Gastrocnemius medialis (tissue), 4 donors: Measurements from ENCODE around the gene C10orf90.

ENCODE experiments used
- CTCF ChIP-seq, 5 experiments: fragments of 450-650 bp in 3 of 5; fragments of 200-600 bp in 2 of 5; sonication (generic) in 2 of 5; IDR thresholded peaks in 4 of 5; conservative IDR thresholded peaks in 1 of 5; 1 replicate in 4 of 5; 2 replicates in 1 of 5; pipeline ENCODE4 v1.5.1; 2016 to 2019; ENCODE audit warnings: antibody characterized with exemption in 5 of 5, mild to moderate bottlenecking in 3 of 5, moderate library complexity in 3 of 5
- POLR2A ChIP-seq, 2 donors: fragments of 450-650 bp; IDR thresholded peaks; one replicate each; pipeline ENCODE4 v1.6.1; 2017; ENCODE audit warnings: antibody characterized with exemption in 2 of 2, mild to moderate bottlenecking in 2 of 2, moderate library complexity in 2 of 2

GRCh38 chr10:126384269-126384873 is 286.1 kb downstream of the C10orf90 start:
- TF ChIP-seq CTCF (IDR thresholded peaks at IDR 0.05 in 4 of 5, conservative IDR thresholded peaks at IDR 0.05 in 1 of 5) (no peak), POLR2A (IDR thresholded peaks at IDR 0.05) (no peak)
